ENCODE measurements around the gene CFAP46. TPM values are rescaled to one million over a fixed set of nuclear protein-coding genes. Genes with fewer than 3 reads are reported as not detected.

The CFAP46 gene
- total and polyA plus RNA-seq, 10 of the 15 experiments (the other 5 are each of a cell fraction or from before 2014, with no cell fraction given), result 0.01 to 0.18 (median 0.03) TPM; not detected in 7

- no peak for FAIRE-seq
- no peaks in the 10 kb centered on the region for H4K20me1 ChIP-seq (ENCODE audit: control insufficient read depth, insufficient read depth)
- ATAC-seq, result no peak
- no peaks in the 10 kb centered on the region for H3K4me1 ChIP-seq (ENCODE audit: control insufficient read depth, insufficient read depth, low read length)
- no peaks in the 10 kb centered on the region for H3K79me2 ChIP-seq (ENCODE audit: control insufficient read depth, insufficient read depth, low read length)
- H2AFZ ChIP-seq (ENCODE audit: control insufficient read depth, low read depth, low read length), result no peak overlapping the region
- H3K9me3 ChIP-seq (replicated peaks; ENCODE audit: control insufficient read depth, insufficient read depth, low read length), result no peaks in the 10 kb centered on the region; the same call in 2 of the 3 replicates
- no peaks in the 10 kb centered on the region for H3K36me3 ChIP-seq (ENCODE audit: control insufficient read depth in 2 of 2, insufficient read depth in 2 of 2, low read length in 1 of 2)
- in situ Hi-C loops (cut with MboI) (no loop called here), intact Hi-C loops (cut with micrococcal nuclease; ENCODE audit: unreplicated experiment) (no loop called here)
- no peak overlapping the region for H3K27ac ChIP-seq (ENCODE audit: control insufficient read depth, insufficient read depth)
- 74% methylated on average over 19 of the region's 26 CpGs for WGBS (ENCODE audit: insufficient coverage, insufficient replicate concordance, low lambda C conversion rate, missing lambda C conversion rate)
- TF ChIP-seq SREBF1 (IDR thresholded peaks at IDR 0.05; ENCODE audit: low read length) (no peak), RELB (IDR thresholded peaks at IDR 0.05; ENCODE audit: low read depth) (no peak), STAT3 (IDR thresholded peaks at IDR 0.05; ENCODE audit: low read depth, low read length) (no peak), CREB1 (IDR thresholded peaks at IDR 0.05; ENCODE audit: low read depth) (no peak), YBX1 (IDR thresholded peaks at IDR 0.05) (no peak), SPI1 (IDR thresholded peaks at IDR 0.05; ENCODE audit: borderline replicate concordance, insufficient read depth, low read depth, low read length) (no peak)
- TF ChIP-seq, protein P1, sequence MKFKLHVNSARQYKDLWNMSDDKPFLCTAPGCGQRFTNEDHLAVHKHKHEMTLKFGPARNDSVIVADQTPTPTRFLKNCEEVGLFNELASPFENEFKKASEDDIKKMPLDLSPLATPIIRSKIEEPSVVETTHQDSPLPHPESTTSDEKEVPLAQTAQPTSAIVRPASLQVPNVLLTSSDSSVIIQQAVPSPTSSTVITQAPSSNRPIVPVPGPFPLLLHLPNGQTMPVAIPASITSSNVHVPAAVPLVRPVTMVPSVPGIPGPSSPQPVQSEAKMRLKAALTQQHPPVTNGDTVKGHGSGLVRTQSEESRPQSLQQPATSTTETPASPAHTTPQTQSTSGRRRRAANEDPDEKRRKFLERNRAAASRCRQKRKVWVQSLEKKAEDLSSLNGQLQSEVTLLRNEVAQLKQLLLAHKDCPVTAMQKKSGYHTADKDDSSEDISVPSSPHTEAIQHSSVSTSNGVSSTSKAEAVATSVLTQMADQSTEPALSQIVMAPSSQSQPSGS (IDR thresholded peaks at IDR 0.05; ENCODE audit: low read length), result no peak
- ChIA-PET SMC1A (ENCODE audit: uncharacterized antibody, unreplicated experiment) (no interaction called here), POLR2A (no interaction called here), RAD21 (ENCODE audit: unreplicated experiment) (no interaction called here), CTCF (no interaction called here)
- no peak overlapping the region for H3K4me2 ChIP-seq (ENCODE audit: control insufficient read depth, insufficient read depth)
- no peak for DNase-seq (ENCODE audit: low read depth, low spot score)
- H3K4me3 ChIP-seq, result no peak overlapping the region
- H3K9ac ChIP-seq (ENCODE audit: control insufficient read depth, insufficient read depth, low read length), result no peak overlapping the region
- no peaks in the 10 kb centered on the region; a peak in 1 of 4 replicates for H3K27me3 ChIP-seq (replicated peaks in 1 of 2; ENCODE audit: control insufficient read depth in 2 of 2, insufficient read depth in 2 of 2, low read length in 1 of 2)
- BruUV-seq (replicated peaks), result no TSS peak
Observed at GRCh38 chr10:132913559-132914115, 28.7 kb downstream of the CFAP46 start.
